Stimulated activated CD4-positive, alpha-beta T cell treated with anti-CD3 and anti-CD28 coated beads, Interleukin-15, amount 100 ng/mL, for 1 hour (primary cell): ENCODE results near the gene GRIA4.
"Not testable (repeated sequence)": the region's sequence is repeated elsewhere in the genome, so short reads cannot be mapped to it uniquely, and the experiment has no call there.

ENCODE experiments used
- DNase-seq, 2 donors: peaks; one replicate each; pipeline ENCODE4 v3.0.0-alpha.2; 2020; ENCODE audit warnings: low read depth in 1 of 2, low spot score in 1 of 2

Gene GRIA4

DNA sequence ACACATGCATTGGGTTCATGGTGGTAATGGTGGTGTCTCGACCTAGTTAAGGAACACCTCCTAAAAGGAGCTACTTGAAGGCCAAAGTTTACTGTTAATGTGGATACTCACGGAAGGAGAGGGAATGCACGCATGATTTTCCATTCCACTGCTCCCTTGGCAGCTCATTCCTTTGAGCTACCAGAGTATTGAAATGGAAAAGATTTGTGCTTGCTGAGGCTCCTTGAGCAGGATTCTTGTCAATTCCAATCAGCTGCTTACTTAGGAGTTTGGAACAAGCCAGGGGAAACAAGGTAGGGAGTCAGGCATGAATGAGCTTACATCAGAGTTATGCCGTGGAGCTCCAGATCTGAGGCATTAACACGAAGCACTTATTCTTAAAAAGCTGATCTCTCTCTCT, 108.8 kb downstream of the GRIA4 start:
- no peak for DNase-seq

DNA sequence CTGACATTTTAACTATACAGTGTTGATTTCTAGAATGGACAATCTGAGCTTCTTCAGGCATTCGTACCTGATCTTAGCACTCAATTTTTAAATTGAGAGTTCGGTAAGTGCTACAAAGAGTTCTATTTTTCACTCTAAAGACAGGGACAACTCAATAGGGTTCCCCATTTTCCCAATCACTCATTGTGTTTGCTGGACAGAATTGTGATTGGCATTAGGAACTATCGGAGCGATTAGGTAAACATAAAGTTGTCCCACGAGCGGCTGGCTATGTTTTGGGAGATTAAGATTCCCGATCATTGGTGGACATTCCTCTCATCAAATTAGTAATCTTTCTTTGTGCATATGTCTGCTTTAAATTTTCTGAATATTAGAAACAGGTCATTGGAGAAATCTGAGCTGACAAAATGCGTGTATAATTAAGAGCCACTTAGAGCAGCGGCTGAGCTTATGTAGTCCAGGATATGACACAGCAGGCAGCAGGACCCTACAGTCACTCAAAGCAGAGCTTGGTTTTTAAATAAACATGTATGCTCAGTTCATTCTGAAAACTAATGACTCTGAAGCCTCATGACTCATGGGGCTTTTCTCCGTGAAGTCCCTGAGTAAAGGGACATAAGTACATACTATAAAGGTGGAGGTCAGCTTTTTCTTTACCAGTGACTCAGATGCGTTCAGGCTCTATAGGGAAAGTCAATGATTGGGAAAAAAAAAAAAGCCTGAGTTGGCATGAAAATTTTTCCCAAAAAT, 109.4 kb downstream of the GRIA4 start:
- DNase-seq: no peak

DNA sequence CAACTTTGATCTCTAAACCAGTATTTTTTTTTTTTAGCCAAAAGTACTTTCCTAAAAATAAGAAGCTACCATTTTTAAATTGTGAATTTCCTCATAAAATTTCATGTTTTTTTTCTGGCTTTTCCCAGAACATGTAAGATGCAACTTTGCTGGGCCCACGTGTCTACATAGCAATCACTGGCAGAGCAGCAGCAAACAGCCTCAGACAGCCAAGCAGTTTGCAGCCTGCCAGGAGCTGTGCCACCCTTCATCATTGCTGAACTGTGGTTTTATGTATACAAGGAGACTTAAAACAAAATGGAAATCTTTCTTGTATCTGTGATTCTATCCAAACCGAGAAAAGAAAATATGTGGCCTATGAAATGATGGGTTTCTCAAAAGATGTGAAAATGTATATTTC, 110.2 kb downstream of the GRIA4 start:
- DNase-seq: no peak

DNA sequence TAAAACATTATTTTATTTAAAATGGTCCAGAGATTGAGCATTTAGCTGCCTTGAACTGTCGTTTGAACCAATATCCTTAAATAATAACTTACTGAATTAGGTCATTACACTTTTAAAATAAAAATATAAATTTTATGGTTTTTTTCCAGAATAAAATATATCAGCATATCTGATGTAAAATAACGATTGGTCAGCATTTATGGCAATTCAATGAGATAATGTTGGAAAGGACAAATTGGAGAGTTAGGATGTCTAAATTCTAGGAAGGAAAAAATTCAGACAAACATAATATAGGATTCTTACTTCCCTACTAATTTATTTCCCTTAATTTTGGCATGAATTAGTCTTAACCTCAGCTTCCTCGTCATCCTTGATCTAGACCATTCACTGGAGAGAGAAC, 113.4 kb downstream of the GRIA4 start:
- no peak for DNase-seq

DNA sequence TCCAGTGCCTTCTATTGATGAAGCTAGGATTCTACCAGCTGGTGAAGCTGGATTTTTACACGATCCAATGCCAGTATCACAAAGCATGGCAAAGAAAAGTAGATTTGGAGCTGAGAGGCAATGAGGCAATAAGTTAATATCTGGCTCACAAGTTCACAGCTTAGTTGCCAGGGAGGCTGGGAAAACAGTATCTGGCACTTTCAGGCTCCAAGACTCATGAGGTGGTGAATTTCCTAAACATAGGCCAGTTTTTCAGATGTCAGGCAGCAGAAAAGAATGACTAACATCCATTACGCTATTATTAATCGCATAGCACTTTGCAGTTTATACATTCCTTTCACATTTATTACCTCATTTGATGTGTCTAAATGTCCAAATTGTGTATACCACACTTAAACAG, 122.7 kb downstream of the GRIA4 start:
- DNase-seq: no peak

DNA sequence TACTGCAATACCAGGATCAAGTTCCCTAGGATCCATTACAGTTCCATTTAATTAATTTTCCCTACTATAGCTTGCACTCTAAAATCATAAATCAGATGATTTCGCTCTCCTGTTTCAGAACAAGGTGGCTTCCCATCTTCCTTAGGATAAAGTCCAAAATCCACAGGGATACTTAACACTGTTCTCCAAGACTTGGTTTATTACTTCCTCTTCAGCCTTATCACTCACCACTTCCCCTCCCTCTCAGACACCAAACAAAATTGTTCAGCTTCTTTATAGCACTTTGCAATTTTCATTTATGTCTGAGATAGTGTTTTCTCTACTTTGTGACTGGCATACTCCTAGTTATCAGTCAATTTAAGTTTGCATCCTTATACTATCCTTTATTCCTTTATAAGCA, 124.6 kb downstream of the GRIA4 start:
- DNase-seq: no peak

DNA sequence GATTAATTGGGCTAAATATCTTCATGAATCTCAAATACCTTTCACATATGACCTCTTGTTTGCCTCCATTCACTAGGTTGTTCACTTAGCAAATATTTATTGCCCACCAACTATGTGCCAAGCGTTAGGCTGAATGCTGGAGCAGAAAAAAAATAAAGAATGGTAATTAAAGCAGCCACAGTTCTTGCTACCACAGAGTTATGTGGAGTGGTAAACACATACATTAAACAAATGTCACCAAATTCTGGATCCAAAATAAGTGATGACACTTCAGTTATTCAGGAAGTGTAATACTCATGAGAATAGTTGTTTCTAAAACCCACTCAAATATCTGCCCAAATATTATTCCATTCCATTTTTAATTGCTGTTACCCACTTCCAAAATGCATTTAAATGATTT, 128.4 kb downstream of the GRIA4 start:
- no peak for DNase-seq

DNA sequence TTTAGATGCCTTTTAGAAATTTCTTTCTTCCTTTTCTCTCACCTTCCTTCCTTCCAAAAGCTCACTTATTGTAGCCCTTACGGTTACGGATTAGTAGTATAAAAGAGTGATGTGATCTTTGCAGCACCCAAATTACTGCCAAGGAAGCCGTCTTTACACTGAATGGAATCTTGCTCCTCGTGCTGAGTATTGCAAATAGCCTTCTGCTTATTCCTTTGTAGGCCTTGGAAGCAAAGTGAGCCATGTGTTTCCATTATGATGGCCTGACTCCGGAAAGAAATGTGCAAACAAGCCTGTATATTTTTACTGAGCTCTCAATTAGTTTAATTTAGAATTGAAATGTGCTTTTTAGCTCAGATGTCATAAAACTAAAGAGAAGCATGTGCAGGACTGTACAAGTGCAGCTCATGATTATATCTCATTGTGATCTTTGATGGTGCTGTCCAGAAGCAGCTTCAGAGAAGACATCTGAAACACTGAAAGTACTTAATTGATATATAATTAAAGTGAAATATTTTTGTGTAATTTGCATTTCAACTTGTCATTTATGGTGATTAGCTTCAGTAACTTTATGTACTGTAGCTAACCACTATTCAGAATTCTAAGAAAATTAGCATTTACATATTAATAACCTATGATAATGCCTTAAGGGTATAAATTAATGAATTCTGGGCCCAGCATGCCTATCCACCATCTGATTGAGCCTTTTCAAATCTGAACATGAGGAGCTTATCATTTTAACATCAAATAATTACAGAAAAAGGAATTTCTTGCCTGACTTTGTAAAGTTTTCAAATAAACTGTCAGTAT, 129.3 kb downstream of the GRIA4 start:
- DNase-seq: no peak

DNA sequence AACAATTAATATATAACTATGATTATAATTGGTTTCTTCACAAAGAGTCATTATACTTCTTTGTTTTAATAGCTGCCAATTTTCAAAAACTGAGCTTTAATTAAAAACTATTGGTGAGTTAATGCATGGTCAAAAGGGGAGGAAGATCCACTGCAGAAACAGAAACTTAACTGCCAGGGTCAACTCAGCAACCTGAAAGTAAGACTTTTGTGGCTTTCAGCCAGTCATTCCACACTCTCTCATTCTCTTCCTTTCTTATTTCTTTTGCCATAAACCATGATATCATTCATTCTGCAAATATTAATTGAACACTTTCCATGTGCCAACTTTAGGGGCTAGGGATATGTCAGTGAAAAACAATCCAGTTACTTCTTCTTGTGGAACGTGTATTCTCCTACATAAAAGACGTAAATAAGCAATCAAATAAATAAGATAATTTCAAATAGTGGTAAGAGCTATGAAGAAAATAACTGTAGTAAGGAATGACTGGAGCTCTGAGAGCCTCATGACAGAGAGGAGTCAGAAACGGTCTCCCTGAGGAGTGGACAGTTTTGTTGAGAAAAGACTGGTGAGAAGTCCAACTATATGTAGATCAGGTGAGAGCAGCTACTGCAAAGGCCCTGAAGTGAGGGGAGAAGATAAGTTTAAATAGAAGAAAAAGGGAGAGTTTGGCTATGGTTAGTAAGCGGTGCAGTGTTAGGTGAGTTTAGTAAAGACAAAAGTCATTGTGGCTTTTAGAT, 130.5 kb downstream of the GRIA4 start:
- DNase-seq: no peak

DNA sequence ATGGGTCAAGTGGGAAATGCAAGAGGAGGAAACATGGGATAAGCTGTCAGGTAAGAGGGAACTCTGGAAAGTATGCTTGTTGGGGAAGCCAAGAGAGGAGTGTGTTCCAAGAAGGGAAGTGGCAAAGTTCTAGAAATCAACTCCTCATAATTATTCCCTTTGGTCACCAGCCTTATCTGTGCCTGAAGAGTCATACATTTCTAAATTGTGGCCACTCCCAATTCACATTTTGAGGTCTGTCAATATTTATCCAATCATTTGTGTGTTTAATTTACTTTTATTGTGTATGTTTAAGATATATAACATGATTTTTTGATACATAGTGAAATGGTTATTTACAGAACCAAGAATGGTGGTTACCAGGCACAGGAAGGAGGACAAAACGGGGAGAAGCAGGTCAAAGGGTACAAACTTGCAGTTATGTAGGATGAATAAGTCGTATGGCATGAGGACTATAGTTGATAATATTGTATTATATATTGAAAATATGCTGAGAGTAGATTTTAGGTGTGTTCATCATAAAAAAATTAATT, 131.7 kb downstream of the GRIA4 start:
- no peak for DNase-seq

DNA sequence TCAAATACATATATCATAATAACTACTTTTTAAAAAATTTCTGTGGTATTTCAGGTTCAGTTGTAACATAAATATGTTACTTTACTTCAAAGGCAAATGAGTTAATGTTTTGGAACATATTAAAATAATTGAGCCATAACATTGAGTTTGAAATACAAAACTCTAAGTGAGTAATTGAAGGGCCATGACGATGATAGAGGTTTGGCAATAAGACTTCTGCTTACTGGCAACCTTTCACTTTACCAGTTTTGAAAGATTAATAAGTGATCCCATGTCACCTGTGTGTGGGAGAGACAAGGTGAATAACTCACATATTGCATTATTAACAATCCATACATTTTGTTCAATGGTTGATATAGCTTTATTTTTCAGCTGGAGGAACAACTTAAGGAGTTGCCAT, 144.4 kb downstream of the GRIA4 start:
- DNase-seq: no peak

DNA sequence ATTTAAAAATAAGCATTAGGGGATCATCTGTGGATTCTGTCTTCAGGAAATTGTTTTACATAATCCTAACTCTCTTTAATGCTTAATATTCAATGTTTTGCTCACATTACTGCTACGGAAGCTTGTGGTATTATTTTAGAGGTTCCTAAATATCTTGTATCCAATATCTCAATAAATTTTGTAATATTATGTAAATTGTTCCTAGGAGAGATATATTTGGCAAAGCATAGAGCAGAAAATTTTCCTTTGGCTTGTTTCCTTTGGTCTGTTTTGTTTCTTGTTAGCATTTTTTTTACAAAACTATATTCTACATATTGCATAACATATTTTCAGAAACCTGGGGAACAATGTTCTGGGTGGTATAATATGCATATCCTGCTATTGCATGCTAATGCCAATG, 144.8 kb downstream of the GRIA4 start:
- DNase-seq: no peak

DNA sequence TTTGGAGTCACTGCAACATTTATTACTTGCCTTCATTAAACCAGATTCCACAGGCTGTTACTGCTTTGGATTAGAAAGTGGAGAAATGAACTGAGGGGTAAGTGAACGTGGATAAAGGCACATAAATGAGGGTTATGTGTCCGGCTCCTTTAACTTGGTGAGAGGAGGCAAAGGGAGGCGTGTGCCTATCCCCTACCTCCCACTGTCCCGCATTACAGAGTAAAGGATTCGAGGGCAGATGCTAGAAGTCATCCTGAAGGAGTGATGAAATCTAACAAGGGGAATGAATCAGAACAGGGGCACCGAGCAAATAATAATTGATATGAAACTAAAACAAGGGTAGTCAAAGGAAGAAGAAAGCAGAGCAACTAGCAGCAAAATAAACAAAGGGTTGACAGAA, 147.2 kb downstream of the GRIA4 start:
- DNase-seq: no peak

DNA sequence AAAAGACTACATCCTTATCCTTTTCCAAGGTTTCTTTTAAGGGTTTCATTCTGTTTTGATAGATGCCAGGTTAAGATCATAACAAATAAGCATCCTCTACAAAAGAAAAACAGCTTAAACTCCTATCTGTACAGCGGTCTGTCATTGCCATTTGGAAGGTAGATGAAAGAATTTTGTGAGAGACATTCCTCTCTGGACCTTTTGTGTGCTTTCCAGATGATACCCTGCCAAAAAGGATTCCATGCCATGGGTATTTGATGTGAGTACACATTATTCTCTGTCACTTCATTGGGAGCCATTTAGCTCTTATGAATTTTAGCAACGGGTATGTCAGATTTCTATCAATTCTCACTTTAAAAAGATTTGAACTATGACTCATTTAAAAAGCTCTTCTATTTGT, 153.7 kb downstream of the GRIA4 start:
- no peak for DNase-seq

DNA sequence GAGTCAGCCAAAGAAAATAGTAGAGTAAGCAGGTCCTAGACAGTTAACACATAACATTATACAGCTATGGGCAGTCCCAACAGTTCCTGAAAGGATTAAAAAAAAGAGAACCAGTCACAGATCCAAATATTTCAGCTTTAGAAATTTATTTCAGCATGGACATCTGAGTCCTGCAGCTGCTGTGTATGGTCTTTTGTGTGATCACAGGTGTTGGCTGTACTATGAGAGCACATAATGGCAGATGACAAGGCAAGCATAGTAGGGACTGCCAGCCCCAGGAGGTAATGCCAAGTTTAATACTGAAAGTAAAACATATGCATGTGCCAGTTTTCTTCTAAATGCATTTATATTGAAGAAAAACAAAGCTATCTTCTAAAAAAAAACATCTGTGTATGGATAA, 158.1 kb downstream of the GRIA4 start:
- DNase-seq: no peak

DNA sequence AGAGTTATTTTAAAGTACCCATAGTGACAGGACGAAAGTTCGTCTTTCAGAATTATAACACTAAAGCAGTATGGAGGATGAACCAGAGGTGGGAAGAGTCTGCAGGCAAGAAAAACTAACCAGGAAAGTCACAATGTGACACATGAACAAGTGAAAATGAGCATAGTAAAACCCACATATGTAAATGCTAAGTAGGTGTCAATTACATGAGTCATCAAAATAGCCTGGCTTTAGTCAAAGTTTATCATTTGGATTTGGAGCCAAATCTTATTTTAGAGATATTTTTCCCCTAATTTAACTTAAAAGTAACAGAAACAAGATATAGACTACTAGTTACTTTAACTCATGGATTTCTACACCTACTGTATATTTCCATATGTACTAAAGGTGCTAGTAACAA, 159.8 kb downstream of the GRIA4 start:
- DNase-seq: no peak

DNA sequence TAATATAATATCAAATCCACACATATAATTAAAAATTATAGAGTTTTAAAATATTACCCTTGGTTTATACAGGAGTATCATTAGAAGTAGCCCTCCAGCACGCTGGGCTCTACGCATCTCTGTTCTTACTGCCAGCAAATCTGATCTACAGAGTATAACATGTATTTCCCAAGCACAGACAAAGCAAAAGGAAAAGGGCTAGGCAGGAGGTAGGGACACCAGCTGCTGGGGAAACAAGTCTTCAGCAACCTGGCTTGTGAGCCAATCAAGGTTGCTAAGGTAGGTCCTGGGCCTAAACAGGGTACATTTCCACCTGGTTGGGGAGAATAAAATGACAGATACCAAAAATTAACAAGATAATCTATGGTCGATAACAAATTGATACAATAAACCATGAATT, 163.6 kb downstream of the GRIA4 start:
- DNase-seq: not testable (repeated sequence)

DNA sequence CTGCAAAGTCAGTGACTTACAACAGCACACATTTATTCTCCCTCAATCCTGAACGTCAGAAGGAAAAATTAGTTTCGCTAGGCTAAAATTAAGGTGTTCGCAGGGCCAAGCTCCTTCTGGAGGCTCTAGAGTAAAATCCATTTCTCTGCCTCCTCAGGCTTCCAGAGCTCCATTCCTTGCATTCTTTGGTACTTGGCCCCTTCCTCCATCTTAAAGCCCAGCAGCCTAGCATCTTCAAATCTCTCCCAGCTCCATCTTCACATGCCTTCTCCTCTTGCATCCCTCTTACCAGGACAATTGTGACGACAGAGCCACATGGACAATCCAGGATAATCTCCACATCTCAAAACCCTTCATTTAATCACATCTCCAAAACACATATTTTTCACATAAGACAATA, 165.0 kb downstream of the GRIA4 start:
- DNase-seq: no peak

DNA sequence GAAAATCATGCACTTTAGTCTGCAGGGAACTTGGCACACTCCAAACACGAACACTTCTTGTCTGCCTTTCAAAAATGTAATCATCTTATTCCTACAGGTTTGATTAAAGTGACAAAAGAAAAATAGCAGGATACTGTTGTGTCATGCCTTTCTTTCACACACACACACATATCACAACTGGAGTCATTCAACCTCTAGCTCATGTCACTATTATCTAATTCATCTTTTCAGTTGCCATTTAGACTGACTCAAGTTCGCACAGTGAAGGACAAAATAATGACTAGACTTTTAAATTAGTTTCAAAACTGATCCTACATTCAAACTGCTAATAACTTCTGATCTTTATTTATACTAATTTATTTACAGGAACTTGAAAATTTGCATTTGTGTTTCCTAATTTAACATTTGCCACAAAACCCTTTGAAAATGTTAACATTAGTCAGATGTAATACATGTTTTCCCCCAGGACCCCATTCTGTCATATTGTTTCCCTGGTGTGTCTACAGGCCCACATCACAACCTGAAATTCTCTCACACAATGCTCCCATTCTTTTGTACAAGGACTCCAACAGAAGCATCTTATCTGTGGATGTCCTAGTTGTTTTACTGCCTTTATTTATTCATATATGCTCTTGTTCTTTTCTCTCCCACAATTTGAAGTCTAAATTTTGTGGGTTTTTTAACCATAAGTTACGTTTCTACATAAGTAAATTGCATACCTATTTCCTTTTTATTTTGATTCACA, 171.1 kb downstream of the GRIA4 start:
- no peak for DNase-seq

DNA sequence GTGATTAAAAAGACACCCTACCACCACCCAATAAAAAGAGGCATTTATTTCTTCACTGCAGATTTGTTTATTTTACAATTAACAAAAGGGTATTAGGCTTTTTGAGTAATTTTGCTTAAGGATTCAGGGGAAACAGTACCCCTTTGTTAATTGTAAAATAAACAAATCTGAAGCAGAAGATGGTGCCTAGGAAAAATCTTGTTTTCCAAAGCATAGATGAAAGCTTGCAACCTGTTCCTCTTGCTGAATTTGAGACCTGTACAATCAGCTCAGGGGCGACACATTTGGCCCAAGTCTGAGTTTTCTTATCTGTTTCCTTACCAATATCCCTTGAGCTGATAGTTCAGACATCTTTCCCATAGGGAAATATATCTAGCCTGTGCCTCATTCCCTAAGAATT, 171.9 kb downstream of the GRIA4 start:
- DNase-seq: no peak

DNA sequence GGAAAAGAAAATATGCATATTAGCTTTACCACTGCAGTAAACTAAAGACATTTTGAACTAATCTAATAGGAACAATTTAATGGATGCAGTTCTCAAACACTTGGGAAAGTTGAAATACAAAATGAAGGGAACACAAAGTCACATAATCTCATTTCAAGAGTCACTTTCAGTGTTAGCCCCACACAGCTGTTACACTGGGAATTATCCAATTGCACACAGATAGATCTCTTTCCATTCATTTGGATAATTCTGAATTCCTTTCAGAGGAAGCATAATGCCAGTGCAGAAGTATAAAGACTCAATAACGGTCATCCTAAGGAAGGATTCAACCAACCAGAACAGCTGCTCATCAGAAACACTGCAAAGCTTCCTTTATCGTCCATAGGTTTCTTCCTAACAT, 173.3 kb downstream of the GRIA4 start:
- no peak for DNase-seq
